GM19193 (cell line): ENCODE measurements around the gene CRYBG1.

Experiments
- POLR2A ChIP-seq: IDR thresholded peaks from 4 replicates; pipeline ENCODE4 v1.6.1; 2011; ENCODE audit not compliant: insufficient read depth, insufficient read length; ENCODE audit errors: extremely low read depth

CRYBG1 gene

DNA sequence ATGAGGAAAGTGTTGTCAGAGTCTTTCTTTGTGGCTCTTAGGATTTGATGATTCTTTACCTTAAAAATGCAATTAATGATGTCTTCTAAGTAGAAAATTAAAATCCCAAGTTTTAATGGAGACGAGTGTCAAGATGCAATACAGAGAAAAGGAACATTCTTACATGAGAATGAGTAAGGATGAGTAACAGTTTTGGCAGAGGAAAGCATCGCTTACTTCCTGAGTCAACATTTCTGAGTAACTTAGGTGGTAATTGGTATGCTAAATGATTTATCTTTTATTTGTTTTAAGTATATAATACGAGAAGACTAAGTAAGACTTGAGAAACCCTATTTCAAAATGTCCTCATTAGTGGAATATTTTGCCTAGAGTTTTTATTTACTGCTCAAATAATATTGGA lies 167.5 kb downstream of the CRYBG1 start:
- TF ChIP-seq POLR2A, result no peak

DNA sequence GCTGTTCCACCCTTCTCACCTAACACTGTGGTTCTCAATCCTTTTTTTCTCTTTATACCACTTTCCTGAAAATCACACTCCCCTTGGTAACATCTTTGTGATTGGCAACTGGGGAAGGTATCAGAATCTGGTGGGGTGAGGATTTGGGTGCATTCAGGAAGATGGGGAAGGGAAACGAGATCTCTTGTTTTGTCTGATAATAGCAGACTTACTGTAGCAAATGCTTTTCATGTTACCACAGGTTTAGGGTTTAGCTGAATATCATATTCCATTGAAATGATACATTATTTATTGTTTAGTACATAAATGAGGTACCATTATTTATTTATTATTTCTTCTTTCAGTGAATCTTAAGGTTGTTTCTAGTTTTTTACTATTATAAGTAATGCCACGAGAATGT lies 168.0 kb downstream of the CRYBG1 start:
- TF ChIP-seq POLR2A, result no peak

DNA sequence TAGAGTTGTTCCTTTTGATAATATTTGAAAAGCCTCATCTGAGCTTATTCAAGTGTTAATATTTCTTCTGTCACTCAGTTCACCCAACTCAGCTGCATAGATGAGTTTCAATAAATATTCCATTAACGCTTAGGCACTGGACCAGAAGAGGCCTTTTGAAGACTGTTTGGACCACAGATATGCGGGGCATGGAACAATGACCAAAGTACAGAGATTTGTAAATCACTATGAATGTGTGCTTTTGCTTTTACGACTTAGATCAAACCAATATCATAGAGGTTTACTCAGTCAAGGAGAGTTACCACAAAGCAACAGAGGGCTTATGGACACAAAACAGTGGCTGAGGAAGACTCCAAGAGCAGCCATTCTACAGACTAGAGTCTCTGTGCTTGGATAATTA lies 168.9 kb downstream of the CRYBG1 start:
- TF ChIP-seq POLR2A, result no peak

DNA sequence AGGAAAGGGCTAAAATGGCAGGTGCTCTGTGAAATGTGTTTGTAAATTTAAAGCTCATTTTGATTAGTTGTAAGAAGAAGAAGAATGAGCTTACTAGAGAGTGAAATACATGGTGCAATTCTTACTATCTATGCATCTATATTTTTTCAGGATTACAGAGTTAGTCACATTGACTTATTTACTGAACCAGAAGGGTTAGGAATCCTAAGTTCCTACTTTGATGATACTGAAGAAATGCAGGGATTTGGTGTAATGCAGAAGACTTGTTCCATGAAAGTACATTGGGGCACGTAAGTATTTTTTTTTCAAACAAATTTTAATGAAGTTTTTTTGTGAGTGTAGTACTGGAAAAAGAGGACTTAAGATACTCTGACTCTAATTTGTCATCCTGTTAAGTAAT lies 169.5 kb downstream of the CRYBG1 start:
- TF ChIP-seq POLR2A, result no peak

DNA sequence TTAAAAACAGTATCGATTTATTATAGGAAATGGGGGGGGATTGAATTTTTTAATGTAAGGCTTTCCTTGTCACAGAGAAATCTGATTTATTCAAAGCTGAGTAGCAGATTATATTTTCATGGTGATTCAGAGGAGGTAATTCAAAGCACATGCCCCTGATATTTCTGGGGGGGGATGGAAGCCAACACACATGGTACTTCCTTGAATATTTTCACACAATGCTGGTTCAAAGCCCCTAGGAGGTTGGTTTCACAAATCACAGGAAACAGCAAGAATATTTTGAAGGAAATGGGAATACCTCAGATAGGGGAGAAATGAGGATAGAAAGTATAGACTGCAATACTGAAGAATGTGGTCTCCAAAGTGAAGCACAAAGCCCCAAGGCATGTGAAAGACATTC lies 170.0 kb downstream of the CRYBG1 start:
- TF ChIP-seq POLR2A, result no peak

DNA sequence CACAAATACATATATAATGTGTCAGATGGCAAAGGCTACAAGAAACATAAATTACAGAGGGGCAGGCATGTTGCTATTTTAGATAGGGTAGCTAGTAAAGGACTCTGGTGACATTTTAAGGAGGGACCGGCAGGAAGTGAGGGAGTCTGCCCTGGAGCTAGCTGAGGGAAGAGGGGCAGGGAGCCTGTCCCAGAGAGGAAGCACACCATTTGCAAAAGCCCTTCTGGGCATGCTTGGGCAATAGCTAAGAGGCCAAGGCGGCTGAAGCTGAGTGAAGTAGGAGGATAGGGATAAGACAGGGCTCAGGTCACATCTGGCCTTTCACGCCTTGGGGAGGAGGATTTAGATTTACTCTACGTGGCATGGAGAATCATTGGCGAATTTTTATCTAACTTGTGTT lies 172.5 kb downstream of the CRYBG1 start:
- no peak for TF ChIP-seq POLR2A

DNA sequence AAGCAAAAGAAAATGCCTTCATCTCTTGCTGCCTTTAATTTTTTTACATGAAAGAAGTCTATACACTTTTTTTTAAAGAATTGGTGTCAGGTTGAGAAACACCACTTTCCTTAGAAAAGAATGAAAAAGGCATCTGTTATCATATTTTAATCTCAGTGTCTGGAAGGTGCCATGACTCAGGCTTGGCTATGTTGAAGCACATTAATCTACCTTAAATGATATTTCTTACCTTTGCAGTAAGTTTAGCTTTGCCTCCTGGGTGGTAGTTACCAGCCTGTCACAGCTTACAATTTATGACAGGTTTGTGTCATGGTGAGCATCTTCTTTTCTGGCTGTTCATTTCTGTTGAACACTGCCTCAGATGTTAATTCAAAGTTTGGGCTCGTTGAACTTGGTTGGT lies 173.5 kb downstream of the CRYBG1 start:
- TF ChIP-seq POLR2A, result no peak

DNA sequence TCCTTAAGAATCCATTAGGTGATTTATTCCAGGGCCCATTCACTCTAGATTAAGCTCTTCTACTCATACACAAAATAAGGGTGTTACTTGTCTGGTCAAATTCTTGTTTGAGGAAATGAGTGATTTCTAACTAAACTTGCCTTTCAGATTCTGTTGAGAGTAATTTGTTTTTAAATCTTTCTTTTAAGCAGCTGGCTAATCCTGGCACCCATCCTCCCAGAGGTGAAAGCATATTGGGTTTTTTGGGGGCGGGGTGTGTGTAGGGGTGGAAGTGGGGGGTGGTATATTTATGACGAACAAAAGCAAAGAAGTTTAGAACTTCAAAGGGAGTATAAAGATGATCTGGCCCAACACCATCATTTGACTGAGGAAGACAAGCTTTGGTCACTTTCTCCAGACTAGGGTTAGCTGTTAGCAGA lies 174.1 kb downstream of the CRYBG1 start:
- TF ChIP-seq POLR2A, result no peak

DNA sequence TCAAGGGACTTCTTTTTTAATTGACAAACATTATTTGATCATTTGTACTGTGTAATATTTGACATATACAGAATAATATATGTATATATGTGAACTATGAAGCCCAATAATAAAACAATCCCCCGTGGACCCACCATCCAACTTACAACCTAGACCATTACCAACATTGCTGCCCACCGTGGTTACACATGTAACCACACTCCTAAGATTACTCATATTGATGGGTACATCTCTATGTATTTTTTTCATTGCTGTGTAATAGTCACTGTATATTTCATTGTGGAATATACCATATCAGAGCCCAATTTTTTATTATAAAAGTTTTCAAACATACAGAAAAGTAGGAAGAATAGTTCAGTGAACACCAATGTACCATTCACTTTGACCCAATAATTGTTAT lies 174.5 kb downstream of the CRYBG1 start:
- TF ChIP-seq POLR2A, result no peak

DNA sequence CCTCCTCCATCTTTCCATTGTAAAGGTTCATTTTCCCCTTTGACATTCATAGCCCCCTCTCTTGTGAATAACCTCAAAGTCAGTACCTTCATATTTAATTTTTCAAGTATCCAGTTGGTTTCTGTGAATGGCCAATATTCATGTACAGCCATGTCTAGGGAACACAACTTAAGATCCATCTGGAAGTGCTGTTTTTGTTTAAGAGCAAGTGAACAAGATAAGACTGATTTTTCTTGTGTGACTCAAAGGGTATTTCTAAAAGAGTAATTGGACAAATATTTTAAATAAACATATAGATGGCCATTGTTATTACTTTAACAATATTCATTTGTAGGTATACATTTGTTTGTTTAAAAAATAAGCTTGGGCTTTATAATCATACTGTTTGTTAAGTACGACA lies 175.8 kb downstream of the CRYBG1 start:
- no peak for TF ChIP-seq POLR2A

DNA sequence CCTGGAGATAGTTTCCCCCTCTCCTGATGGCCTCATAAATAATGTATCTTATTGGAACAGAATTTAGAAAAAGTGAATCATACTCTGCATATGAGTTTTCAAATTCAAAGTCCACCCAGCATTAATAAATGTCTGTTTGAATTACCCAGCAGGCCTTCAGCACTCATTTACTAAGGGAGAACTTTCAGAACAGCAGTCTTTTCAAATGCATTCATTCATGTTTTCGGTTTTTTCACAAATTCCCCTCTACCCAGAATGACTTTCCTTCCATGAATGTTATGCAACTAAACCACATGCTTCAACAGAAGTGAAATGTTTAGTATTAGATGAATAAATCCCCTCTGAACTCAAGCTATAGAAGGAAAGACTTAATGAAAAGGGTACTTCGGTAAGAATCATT lies 176.3 kb downstream of the CRYBG1 start:
- TF ChIP-seq POLR2A, result no peak

DNA sequence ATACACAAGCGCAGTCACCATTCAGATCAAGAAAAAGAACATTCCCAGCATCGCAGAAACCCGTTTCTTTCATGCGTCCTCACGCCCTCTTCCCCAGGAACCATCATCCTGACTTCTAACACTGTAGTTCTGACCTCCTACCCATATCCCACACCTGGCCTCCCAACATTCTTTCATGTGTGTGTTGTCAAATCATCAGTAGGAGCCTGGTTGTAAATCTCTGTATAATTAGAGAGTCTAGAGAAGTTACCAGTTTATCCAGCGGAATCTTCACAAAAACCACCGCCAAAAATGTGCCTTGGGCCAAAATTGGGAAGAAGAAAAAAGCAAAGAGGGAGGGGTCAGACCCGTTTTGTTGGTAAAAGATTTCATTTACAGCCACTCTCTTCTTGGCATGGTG lies 177.1 kb downstream of the CRYBG1 start:
- no peak for TF ChIP-seq POLR2A

DNA sequence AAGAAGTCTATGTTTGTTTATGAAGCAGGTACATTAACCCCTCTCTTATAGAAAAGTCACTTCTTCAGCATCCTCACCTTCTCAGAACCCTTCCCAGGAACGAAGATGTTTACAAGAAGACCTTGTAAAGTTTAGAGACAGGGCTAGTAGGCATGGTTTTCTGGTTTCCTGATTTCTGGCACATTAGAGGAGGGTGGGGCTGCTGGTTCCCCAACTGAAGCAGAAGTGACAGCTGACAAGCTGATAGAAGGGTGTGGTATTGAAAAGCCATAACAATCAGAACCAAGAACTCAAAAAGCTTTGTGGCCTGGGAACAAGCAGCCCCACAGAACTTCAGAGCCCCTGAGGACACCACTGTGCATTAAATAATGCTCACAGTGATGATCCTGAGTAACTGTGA lies 177.6 kb downstream of the CRYBG1 start:
- TF ChIP-seq POLR2A, result no peak

DNA sequence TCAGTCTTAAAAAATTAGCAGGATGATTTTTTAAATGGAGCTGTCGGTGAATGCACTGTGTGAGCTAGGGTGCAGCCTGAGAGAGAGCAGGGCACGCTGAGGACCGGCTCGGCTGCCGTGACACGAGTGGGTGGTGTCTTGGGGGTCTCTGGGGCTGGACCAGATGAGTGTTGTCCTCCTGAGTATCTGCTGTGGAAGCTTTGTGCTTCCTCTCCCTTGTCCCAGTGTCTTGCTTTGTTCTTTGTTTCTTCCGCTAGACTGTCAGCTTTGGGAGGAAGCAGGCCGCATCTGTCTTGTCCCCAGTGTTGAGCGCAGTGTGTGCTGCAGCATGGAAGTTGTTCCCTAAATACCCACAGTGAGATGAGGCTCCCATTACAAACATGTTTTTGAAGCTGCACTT lies 179.4 kb downstream of the CRYBG1 start:
- no peak for TF ChIP-seq POLR2A

DNA sequence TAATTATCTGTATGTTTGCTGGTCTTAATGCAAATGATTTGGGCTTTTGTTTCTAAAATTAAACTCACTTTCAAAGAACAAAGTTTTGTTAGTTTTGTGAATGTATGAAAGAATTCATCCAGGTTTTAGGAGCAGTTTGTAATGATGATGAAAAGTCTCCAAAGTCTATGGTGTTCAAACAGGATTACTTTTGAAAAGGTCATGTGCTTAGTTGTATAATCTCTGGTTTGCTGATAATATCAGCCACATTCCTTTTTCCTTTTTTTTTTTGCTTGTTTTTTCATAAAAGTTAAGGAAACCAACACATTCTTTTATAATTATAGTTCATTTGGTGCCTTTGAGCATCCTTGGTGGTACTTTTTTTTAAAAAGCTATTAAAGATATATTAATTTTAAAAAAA lies 179.9 kb downstream of the CRYBG1 start:
- TF ChIP-seq POLR2A, result no peak

DNA sequence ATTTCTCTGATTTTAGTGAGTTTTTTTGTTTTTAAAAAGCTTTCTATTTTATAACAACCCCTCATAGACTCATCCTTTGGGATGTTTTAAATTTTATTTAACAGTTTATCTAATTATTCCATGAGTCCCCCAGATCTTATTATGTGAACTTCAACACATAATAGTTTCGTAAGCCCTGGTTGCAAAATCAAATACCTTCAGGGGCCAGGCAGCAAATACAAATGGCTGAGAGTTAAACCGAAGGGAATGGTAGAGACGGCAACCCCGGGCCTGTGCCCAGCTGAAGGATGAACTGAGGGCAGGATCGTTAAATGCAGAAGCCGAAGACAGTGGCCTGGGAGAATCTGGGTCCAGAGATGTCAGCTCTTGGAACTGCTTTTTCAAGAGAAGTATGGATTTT lies 180.4 kb downstream of the CRYBG1 start:
- no peak for TF ChIP-seq POLR2A

DNA sequence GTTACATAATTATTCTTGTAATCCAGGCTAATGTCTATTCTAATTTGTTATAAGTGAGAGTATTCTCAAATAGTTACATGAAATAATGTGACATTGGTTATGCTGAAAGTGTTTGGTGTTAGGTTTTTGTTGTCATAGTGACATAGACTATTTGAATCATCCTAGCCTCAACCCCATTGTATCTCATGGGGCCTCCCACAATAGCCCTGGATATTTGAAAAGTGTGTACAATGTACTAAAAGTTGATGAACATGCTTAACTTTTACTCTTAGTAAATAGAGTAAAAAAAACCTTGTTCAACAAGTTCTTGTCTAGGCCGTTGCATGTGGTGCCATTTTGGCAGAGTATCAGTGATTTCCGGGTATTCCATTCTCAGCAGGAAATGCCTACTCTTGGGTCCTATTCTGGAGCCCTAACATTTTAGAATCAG lies 185.8 kb downstream of the CRYBG1 start:
- no peak for TF ChIP-seq POLR2A
